SIG-M5 (cell line): ENCODE results near the gene PIGK.

Source experiments
- DNase-seq: peaks from one replicate; lab custom pipeline; 2025; lab: John Stamatoyannopoulos, UW

The PIGK gene

DNA sequence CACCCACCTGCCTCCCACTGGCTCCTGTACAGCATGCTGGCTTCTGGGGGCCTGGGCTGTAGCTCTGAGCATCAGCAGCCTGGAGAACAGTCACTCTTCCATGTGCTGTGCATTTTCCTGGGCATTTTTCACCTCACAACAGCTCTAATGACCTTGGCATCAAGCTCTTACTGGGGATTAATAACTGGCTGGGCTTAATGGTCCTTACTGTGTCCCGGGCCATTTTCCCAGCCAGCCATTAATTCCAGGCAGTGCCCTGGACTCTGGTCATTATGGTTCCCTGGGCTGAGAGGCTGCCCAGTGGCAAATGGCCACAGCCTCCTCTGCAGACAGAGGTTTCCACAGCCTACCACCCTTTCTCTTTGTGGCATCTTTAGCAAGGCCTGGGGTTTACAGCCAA lies 180.1 kb downstream of the PIGK start:
- DNase-seq: no peak
